DMS53 treated with DMSO at 0.1 percent for 48 hours (cell line): Measurements from ENCODE around the gene TAF11L14.
"Not testable (repeated sequence)": the region's sequence is repeated elsewhere in the genome, so short reads cannot be mapped to it uniquely, and the experiment has no call there.

ENCODE experiments used
- DNase-seq: peaks from one replicate; lab custom pipeline; 2025; ENCODE audit not compliant: unreplicated experiment; lab: John Stamatoyannopoulos, UW

Gene TAF11L14

GRCh38 chr5:17634160-17634559 lies at the start of gene TAF11L14:
Gene TAF11L14 (plus strand): TSS chr5:17634460.
- no peak for DNase-seq

GRCh38 chr5:17585658-17586057 lies 48.6 kb upstream of the TAF11L14 start, which contains the start of gene TAF11L7:
Gene TAF11L7 (minus strand): TSS chr5:17585758.
- DNase-seq: not testable (repeated sequence)

- DNase-seq: not testable (repeated sequence)
Measured at GRCh38 chr5:17590860-17591259, 43.4 kb upstream of the TAF11L14 start, which contains the start of gene TAF11L8. Gene TAF11L8 (minus strand): TSS chr5:17590960.

- not testable (repeated sequence) for DNase-seq
Measured at GRCh38 chr5:17594255-17594654, 40.0 kb upstream of the TAF11L14 start, which contains the start of gene TAF11L9. Gene TAF11L9 (minus strand): TSS chr5:17594394.

GRCh38 chr5:17597728-17598127 lies 36.5 kb upstream of the TAF11L14 start, which contains the start of gene TAF11L10:
Gene TAF11L10 (minus strand): TSS chr5:17597828.
- DNase-seq: not testable (repeated sequence)

- not testable (repeated sequence) for DNase-seq
Measured at GRCh38 chr5:17603880-17604279, 30.4 kb upstream of the TAF11L14 start, which contains the start of gene TAF11L11. Gene TAF11L11 (plus strand): TSS chr5:17604183.

GRCh38 chr5:17604951-17605350 lies 29.3 kb upstream of the TAF11L14 start:
- no peak for DNase-seq

GRCh38 chr5:17607461-17607860 lies 26.8 kb upstream of the TAF11L14 start:
- DNase-seq: not testable (repeated sequence)

GRCh38 chr5:17610092-17610491 lies 24.2 kb upstream of the TAF11L14 start, which contains the start of gene TAF11L12:
Gene TAF11L12 (plus strand): TSS chr5:17610392.
- DNase-seq: not testable (repeated sequence)

GRCh38 chr5:17614872-17615605 lies 19.2 kb upstream of the TAF11L14 start:
- no peak for DNase-seq

GRCh38 chr5:17619354-17619753 lies 14.9 kb upstream of the TAF11L14 start:
- DNase-seq: no peak

GRCh38 chr5:17620627-17621026 lies 13.6 kb upstream of the TAF11L14 start:
- DNase-seq: no peak

- DNase-seq: no peak
Measured at GRCh38 chr5:17625686-17626085, 8.6 kb upstream of the TAF11L14 start.

GRCh38 chr5:17631788-17632187 lies 2.5 kb upstream of the TAF11L14 start, which contains the start of gene TAF11L13:
Gene TAF11L13 (plus strand): TSS chr5:17632088.
- DNase-seq: not testable (repeated sequence)

GRCh38 chr5:17649232-17649631 lies 15.0 kb downstream of the TAF11L14 start:
- DNase-seq: not testable (repeated sequence)

GRCh38 chr5:17655201-17655759 lies 21.0 kb downstream of the TAF11L14 start:
- DNase-seq: not testable (repeated sequence)

GRCh38 chr5:17655921-17656320 lies 21.7 kb downstream of the TAF11L14 start:
- DNase-seq: no peak

GRCh38 chr5:17663182-17663581 lies 28.9 kb downstream of the TAF11L14 start:
- no peak for DNase-seq

GRCh38 chr5:17665836-17666235 lies 31.6 kb downstream of the TAF11L14 start:
- no peak for DNase-seq

- no peak for DNase-seq
Measured at GRCh38 chr5:17666726-17667235, 32.5 kb downstream of the TAF11L14 start.

GRCh38 chr5:17670353-17670752 lies 36.1 kb downstream of the TAF11L14 start:
- no peak for DNase-seq
